H1 (cell line): Measurements from ENCODE around the gene ISG15. TPM values are rescaled to one million over a fixed set of nuclear protein-coding genes. Genes with fewer than 3 reads are reported as not detected.

Experiments used
- HDAC2 ChIP-seq, 2 experiments: fragments of 300-600 bp in 1 of 2; sonication (generic) in 1 of 2; IDR thresholded peaks; 2 replicates each; pipeline ENCODE4 v1.6.1; 2011 to 2012; ENCODE audit warnings: low read depth in 2 of 2, low read length in 2 of 2, mild to moderate bottlenecking in 2 of 2, moderate library complexity in 2 of 2, borderline replicate concordance in 1 of 2, inconsistent platforms in 1 of 2
- HDAC6 ChIP-seq: IDR thresholded peaks from one replicate; pipeline ENCODE4 v1.7.1; 2012; ENCODE audit warnings: low read depth, mild to moderate bottlenecking, inconsistent platforms, low read length, moderate library complexity
- JUND ChIP-seq: IDR thresholded peaks from 2 replicates; pipeline ENCODE4 v1.6.1; 2011; ENCODE audit warnings: mild to moderate bottlenecking, improper control_type of control experiment, low read length
- KDM5A ChIP-seq: fragments of 200-600 bp; IDR thresholded peaks from 2 replicates; pipeline ENCODE4 v1.7.1; 2012; ENCODE audit warnings: mild to moderate bottlenecking, low read length, inconsistent platforms, mixed read lengths
- NANOG ChIP-seq: IDR thresholded peaks from 2 replicates; pipeline ENCODE4 v1.6.1; 2011; ENCODE audit warnings: low read length, low read depth, mild to moderate bottlenecking, inconsistent platforms; ENCODE audit not compliant: insufficient read depth, poor library complexity, severe bottlenecking
- NRF1 ChIP-seq: IDR thresholded peaks from 2 replicates; pipeline ENCODE4 v1.6.1; 2011; ENCODE audit warnings: mild to moderate bottlenecking, low read depth, low read length, improper control_type of control experiment
- polyA plus RNA-seq, 7 experiments: library from polyadenylated mRNA; depleted of rRNA in 3 of 7; stranded (reverse) in 5 of 7; unstranded in 2 of 7; fragments of >200 nt in 5 of 7; fragments of 200-250 nt in 2 of 7; gene quantifications; 1 replicate in 5 of 7; 2 replicates in 1 of 7; 4 replicates in 1 of 7; pipeline versions ENCODE4 v1.2.1 to v1.2.3, GENCODE V29; 2011 to 2013; ENCODE audit warnings: missing spikeins in 2 of 7, mixed read lengths in 2 of 7
- total RNA-seq: library from RNA; stranded (reverse); fragmentation: NEBNext Ultra II Directional; extraction: Animal tissue kit (Norgen Biotek cat#: 25700); gene quantifications from 2 replicates; pipeline ENCODE4 v1.2.1, GENCODE V29; 2021
- TF ChIP-seq, protein P1 (sequence below): fragments of 300-600 bp; sonication (generic); IDR thresholded peaks from 2 replicates; pipeline ENCODE4 v1.7.1; 2012; ENCODE audit warnings: low read length, moderate library complexity, mild to moderate bottlenecking, inconsistent platforms; ENCODE audit not compliant: insufficient replicate concordance
- TF ChIP-seq, protein P2 (sequence below): IDR thresholded peaks from 2 replicates; pipeline ENCODE4 v1.6.1; 2012; ENCODE audit warnings: low read length, inconsistent platforms

ISG15 gene
- total and polyA plus RNA-seq, 2 of the 8 experiments (the other 6 are each of a cell fraction or from before 2014, with no cell fraction given): 29.3 to 121 TPM

DNA sequence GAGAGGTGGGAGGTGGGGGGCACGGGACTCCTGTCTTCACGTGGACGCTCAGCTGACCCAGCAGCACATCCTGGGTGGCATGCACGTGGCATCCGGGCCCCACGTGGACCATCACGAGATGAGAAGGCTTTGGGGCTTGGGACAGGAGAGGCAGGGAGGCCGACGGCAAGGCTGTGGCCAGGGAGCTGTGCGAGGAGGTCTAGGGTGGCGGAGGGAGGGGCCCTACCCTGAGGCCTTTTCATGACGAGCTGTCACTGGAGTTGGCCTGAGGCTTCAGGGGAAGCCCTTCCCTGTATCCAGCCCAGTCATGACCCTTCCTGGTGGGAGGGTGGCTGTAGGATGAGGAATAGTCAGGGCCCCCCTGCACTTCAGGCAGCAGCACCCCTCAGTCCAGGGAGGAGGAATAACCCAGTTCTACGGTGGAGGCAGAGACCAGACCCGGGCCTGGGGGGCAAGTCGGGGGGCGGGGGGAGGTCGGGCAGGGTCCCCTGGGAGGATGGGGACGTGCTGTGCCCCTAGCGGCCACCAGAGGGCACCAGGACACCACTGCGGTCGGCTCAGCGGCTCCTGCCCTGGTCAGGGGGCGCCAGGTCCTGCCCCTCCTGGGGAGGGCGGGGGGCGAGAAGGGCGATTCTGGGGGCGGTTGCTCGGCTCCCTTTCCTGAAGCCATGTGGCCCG lies 29.4 kb upstream of the ISG15 start (continued):
- TF ChIP-seq, protein P1, sequence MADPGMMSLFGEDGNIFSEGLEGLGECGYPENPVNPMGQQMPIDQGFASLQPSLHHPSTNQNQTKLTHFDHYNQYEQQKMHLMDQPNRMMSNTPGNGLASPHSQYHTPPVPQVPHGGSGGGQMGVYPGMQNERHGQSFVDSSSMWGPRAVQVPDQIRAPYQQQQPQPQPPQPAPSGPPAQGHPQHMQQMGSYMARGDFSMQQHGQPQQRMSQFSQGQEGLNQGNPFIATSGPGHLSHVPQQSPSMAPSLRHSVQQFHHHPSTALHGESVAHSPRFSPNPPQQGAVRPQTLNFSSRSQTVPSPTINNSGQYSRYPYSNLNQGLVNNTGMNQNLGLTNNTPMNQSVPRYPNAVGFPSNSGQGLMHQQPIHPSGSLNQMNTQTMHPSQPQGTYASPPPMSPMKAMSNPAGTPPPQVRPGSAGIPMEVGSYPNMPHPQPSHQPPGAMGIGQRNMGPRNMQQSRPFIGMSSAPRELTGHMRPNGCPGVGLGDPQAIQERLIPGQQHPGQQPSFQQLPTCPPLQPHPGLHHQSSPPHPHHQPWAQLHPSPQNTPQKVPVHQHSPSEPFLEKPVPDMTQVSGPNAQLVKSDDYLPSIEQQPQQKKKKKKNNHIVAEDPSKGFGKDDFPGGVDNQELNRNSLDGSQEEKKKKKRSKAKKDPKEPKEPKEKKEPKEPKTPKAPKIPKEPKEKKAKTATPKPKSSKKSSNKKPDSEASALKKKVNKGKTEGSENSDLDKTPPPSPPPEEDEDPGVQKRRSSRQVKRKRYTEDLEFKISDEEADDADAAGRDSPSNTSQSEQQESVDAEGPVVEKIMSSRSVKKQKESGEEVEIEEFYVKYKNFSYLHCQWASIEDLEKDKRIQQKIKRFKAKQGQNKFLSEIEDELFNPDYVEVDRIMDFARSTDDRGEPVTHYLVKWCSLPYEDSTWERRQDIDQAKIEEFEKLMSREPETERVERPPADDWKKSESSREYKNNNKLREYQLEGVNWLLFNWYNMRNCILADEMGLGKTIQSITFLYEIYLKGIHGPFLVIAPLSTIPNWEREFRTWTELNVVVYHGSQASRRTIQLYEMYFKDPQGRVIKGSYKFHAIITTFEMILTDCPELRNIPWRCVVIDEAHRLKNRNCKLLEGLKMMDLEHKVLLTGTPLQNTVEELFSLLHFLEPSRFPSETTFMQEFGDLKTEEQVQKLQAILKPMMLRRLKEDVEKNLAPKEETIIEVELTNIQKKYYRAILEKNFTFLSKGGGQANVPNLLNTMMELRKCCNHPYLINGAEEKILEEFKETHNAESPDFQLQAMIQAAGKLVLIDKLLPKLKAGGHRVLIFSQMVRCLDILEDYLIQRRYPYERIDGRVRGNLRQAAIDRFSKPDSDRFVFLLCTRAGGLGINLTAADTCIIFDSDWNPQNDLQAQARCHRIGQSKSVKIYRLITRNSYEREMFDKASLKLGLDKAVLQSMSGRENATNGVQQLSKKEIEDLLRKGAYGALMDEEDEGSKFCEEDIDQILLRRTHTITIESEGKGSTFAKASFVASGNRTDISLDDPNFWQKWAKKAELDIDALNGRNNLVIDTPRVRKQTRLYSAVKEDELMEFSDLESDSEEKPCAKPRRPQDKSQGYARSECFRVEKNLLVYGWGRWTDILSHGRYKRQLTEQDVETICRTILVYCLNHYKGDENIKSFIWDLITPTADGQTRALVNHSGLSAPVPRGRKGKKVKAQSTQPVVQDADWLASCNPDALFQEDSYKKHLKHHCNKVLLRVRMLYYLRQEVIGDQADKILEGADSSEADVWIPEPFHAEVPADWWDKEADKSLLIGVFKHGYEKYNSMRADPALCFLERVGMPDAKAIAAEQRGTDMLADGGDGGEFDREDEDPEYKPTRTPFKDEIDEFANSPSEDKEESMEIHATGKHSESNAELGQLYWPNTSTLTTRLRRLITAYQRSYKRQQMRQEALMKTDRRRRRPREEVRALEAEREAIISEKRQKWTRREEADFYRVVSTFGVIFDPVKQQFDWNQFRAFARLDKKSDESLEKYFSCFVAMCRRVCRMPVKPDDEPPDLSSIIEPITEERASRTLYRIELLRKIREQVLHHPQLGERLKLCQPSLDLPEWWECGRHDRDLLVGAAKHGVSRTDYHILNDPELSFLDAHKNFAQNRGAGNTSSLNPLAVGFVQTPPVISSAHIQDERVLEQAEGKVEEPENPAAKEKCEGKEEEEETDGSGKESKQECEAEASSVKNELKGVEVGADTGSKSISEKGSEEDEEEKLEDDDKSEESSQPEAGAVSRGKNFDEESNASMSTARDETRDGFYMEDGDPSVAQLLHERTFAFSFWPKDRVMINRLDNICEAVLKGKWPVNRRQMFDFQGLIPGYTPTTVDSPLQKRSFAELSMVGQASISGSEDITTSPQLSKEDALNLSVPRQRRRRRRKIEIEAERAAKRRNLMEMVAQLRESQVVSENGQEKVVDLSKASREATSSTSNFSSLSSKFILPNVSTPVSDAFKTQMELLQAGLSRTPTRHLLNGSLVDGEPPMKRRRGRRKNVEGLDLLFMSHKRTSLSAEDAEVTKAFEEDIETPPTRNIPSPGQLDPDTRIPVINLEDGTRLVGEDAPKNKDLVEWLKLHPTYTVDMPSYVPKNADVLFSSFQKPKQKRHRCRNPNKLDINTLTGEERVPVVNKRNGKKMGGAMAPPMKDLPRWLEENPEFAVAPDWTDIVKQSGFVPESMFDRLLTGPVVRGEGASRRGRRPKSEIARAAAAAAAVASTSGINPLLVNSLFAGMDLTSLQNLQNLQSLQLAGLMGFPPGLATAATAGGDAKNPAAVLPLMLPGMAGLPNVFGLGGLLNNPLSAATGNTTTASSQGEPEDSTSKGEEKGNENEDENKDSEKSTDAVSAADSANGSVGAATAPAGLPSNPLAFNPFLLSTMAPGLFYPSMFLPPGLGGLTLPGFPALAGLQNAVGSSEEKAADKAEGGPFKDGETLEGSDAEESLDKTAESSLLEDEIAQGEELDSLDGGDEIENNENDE: no peak
- TF ChIP-seq NANOG (no peak), HDAC2 (IDR thresholded peaks at IDR 0.05; ENCODE audit: borderline replicate concordance in 1 of 2, low read depth in 2 of 2, low read length in 2 of 2) (no peak), JUND (no peak), NRF1 (no peak), KDM5A (no peak), HDAC6 (no peak)
- TF ChIP-seq, protein P2, sequence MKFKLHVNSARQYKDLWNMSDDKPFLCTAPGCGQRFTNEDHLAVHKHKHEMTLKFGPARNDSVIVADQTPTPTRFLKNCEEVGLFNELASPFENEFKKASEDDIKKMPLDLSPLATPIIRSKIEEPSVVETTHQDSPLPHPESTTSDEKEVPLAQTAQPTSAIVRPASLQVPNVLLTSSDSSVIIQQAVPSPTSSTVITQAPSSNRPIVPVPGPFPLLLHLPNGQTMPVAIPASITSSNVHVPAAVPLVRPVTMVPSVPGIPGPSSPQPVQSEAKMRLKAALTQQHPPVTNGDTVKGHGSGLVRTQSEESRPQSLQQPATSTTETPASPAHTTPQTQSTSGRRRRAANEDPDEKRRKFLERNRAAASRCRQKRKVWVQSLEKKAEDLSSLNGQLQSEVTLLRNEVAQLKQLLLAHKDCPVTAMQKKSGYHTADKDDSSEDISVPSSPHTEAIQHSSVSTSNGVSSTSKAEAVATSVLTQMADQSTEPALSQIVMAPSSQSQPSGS: no peak
